HG03442 (cell line): ENCODE results near the gene PIGV.

Experiments used
- ATAC-seq: cut with Tn5 transposase; IDR thresholded peaks from one replicate; pipeline ENCODE4 v1.9.1; 2021; ENCODE audit warnings: mild to moderate bottlenecking, moderate library complexity; ENCODE audit not compliant: unreplicated experiment

The PIGV gene

DNA sequence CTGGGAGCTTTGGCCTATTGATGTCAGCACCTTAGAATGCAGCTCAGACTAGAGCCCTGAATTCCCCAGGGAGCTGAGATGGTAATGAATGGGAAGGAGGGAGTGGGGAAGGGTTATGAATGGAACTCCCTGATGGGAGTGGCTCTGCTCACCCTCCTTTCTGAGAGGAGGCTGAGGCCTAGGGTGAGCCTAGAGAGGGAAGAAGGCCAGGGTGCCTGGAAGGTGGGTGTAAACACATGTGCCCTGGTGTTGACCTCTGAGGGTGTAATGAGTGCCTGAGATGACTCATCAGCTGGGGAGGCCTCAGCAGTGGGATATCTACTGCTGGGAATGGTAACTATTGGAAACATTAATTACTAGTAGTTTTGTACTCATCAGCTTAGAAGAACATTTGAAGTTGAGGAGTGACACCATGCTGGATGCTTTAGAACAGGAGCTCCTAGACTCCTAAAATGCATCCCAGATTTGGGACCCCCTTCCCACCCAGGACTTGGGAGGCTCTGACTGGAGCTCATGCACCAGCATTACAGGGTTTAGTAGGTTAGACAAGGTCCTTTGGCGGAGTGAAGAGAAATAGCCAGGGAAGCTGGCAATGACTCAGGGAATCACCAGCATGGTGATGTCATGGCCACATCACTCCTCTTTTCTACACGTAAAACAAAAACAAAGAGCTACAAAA is 16.0 kb upstream of the PIGV start:
- no peak for ATAC-seq

DNA sequence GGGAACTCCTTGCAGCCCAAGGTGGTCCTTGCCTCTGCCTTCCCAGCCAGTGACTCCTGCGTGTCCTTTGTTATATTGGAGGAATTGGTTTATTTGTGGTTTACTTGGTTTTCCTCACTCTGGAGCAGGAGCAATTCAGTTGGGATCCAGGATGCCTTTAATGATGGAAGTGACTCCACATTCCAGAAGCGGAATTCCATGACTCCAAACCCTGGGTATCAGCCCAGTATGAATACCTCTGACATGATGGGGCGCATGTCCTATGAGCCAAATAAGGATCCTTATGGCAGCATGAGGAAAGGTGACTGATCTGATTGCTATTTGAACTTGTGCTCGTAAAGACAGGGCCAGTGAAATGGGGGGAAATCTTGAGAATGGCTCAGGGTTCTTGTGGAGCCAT is 15.1 kb upstream of the PIGV start:
- no peak for ATAC-seq

DNA sequence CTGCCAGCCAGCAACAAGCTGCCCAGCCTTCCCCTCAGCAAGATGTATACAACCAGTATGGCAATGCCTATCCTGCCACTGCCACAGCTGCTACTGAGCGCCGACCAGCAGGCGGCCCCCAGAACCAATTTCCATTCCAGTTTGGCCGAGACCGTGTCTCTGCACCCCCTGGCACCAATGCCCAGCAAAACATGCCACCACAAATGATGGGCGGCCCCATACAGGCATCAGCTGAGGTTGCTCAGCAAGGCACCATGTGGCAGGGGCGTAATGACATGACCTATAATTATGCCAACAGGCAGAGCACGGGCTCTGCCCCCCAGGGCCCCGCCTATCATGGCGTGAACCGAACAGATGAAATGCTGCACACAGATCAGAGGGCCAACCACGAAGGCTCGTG is 13.3 kb upstream of the PIGV start:
- ATAC-seq, result no peak

DNA sequence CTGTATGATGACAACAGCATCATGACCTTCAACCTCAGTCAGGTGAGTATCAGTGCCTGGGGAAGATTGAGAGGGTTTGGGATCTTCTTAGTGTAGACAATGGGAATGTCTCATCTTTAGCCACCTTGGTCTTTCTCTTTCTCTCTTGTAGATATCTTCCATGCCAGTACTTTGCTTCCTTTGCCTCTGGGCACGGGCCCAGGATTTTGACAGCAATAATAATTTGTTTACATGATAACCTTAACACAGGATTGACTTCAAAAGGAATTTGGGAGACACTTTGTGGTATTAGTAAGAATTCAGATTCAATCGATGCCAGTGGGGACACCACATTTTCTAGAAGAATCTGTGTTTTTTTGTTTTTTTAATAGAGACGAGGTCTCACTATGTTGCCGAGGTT is 12.1 kb upstream of the PIGV start:
- ATAC-seq, result no peak

DNA sequence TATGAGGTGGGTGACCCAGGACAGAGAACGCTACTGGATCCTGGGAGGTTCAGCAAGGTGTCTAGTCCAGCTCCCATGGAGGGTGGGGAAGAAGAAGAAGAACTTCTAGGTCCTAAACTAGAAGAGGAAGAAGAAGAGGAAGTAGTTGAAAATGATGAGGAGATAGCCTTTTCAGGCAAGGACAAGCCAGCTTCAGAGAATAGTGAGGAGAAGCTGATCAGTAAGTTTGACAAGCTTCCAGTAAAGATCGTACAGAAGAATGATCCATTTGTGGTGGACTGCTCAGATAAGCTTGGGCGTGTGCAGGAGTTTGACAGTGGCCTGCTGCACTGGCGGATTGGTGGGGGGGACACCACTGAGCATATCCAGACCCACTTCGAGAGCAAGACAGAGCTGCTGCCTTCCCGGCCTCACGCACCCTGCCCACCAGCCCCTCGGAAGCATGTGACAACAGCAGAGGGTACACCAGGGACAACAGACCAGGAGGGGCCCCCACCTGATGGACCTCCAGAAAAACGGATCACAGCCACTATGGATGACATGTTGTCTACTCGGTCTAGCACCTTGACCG is 8.6 kb upstream of the PIGV start:
- ATAC-seq, result no peak

DNA sequence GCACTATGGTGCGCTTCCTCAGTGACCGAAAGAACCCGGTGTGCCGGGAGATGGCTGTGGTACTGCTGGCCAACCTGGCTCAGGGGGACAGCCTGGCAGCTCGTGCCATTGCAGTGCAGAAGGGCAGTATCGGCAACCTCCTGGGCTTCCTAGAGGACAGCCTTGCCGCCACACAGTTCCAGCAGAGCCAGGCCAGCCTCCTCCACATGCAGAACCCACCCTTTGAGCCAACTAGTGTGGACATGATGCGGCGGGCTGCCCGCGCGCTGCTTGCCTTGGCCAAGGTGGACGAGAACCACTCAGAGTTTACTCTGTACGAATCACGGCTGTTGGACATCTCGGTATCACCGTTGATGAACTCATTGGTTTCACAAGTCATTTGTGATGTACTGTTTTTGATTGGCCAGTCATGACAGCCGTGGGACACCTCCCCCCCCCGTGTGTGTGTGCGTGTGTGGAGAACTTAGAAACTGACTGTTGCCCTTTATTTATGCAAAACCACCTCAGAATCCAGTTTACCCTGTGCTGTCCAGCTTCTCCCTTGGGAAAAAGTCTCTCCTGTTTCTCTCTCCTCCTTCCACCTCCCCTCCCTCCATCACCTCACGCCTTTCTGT is 7.3 kb upstream of the PIGV start:
- no peak for ATAC-seq

DNA sequence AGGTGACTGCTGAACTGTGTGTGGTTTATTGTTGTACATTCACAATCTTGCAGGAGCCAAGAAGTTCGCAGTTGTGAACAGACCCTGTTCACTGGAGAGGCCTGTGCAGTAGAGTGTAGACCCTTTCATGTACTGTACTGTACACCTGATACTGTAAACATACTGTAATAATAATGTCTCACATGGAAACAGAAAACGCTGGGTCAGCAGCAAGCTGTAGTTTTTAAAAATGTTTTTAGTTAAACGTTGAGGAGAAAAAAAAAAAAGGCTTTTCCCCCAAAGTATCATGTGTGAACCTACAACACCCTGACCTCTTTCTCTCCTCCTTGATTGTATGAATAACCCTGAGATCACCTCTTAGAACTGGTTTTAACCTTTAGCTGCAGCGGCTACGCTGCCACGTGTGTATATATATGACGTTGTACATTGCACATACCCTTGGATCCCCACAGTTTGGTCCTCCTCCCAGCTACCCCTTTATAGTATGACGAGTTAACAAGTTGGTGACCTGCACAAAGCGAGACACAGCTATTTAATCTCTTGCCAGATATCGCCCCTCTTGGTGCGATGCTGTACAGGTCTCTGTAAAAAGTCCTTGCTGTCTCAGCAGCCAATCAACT is 6.4 kb upstream of the PIGV start:
- no peak for ATAC-seq

DNA sequence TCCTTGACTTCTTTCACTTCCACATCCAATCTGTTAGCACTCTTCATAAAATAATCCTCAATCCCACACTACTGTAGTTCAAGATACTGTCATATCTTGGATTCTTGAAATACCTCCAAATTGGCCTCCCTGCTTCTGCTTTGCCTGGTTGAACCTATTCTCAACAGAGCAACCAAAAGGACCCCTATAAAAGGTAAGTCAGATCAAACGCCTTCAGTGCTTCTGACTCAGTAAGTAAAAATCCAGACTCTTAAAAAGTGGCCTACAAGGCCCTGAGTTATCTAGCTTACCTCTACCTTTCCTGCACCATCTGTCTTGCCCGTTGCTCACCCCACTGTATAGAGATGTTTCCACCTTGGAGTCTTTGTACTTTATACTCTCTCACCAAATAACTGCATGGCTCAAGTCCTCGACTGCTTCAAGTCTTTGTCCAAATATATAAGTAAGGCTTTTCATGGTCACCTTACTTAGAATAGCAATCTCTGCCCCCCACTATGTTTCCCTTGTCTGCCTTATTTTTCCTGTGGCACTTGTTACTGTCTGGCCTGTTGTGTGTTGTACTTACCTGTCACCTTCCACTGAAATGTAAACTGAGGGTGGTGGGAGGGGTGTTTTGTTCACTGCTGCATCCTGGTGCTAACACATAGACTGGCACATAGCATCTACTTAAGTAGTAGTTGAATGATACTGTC is 5.1 kb upstream of the PIGV start:
- no peak for ATAC-seq

DNA sequence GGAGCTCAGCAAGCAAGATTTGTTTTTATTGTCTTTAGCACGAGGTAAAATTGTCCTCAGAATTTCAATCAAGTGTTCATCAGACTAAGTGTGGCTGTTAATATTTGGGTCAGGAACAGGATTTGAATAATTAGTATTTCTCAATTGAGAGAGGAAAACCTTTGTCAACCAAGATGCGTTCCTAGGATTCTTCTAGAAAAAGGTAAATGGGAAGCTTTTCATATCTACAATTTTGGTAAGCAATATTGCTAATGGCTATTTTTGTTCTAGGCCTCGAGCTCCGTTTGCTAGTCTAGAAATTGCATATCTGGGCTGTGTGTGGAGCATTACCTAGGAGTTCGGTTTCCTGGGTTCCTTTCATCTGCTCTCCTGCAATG is 4.1 kb upstream of the PIGV start:
- ATAC-seq, result no peak

DNA sequence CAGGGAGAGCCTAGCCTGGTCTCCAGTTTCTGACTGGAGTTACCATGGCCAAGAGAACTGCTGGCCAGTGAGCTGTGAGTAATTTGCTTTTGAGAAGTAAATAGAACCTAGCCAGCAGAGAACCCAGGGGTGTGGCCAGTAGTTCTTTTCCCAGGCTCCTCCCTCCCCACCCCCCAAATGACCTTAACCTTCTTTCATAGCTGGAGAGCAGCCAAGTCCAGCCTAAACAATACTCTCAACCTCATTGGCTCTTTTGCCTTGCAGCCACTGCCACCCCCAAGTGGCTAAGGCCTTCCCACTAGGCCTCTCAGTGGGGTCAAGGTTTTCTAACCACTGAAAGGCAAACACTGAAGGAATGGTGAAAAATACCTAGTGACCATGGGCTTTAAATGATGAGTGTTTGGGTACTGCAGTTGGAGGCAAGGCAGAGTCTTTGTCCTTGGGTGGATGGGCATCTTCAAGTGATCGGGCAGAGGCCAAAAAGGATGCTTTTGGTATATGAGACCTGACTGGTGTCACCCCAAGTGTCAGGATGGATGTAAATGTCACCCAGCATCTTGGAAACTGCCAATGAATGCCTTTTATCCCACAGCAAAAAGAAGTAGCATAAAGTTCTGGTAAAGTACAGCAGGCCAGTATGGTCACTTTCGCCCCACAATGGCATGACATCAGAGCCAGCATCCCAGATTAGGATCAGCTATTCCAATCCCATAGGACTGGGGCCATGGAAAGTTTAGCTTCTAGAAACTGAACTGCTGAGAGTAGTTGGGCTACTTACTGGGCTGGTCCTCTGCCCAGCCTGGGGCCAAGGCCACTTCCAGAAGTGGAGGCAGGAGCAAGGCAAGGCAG is 3.5 kb upstream of the PIGV start:
- no peak for ATAC-seq

DNA sequence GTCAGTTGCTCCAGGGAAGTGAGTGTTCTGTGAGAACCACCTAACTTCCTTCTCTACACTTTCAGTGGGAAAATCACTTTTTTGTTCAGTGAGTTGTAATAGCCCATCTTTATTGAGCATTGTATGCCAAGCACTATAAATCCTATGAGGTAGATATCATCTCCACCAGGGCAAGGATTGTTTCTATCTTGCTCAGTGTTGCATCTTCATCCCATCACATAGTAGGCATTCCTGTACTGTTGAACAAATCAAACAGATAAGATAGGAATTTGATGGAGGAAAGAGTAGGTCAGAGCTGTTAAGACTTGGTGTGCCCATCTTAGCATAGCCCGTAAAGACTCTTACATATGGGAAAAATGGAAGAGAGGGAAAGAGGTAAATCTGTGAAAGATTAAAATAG is 2.9 kb upstream of the PIGV start:
- ATAC-seq, result no peak

DNA sequence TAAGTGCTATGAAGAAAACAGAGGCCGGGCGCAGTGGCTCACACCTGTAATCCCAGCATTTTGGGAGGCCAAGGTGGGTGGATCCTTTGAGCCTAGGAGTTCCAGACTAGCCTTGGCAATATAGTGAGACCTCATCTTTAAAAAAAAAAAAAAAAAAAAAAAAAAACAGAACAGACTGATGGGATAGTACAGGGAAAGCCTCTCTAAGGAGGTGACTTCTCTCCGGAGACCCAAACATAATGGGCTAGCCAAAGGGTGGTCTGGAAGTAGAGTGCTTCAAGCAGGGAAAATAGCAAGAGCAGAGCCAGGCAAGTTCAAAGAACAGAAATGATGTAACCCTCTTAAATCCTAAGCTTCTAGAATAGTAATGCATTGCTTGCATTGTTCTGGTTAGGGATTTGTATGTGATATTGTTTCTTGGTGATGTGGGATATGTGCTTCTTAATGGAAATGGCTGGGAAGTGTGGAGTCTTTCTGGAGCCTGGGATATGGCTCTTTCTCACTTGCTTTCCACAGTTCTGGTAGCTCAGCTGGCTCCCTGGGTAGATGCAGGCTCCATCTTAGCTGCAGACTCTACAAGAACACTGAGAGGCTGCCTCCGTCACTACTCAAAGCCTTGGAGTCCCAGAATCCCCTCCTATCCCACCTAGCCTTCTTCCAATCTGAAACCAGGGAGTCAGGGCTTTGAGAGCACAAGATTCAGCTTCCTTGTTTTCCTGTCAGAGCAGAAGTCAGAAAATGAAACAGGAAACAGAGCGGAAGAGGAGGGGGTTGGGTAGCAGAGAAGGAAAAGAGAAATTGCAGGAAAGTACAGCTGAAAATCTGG is 1.9 kb upstream of the PIGV start:
- no peak for ATAC-seq

DNA sequence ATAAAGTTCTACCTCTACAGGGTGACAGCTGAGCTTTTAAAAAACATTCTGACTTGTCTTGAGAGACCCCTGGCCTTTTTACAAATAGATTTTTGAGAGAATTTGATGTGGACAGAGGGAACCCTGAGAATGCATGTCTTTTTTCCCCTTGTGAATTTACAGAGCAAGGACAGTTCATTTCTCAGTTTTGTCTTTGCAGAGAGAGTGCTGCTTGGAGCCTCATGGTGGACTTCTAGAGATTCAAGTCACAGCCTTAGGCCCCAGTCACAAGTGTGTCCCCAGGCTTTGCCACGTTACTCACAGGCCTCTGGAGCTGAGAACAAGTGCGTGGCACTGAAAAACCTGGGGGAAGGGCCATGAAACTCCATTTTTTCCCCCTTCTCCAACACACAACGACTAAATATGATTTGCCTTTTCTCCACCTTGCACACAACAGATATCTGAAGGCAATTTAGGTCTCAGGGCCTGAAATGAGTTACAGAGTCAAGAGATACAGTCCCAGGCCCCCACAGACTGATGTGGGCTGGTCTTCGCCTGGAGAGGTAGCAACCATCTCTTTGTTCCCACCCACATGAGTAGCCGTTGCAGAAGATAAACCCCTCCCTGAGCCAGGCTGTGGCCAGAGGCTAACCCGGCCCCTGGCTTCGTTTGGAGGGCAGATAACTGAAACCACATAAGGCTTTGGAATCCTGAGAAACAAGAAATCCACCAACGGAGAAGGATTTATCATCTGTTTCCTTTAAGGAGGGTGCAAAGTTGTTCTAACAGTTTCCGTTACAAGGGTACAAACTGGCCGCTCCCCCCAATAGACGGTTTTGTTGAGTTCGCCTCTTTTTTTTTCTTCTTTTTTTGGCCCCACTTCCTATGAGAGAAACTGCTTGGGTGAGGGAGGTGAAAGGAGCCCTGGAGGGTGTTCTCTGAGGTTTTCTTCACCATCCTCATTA is 1.0 kb upstream of the PIGV start:
- no peak for ATAC-seq

DNA sequence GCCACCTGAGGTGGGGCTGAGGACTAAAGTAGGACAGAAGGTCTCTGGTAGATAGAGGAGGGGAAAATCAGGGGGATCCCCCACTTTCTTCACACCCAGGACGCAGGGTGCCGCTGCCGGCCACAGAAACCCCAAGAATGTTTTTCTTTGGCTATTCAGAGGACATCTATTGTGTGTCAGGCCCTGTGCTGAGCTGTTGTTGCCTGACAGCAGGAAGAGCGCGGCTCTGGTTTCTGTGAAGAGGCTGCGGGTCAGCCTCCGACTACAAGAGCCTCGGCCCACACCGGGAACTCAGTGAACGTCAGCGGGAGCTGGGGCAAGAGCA is 407 bp upstream of the PIGV start:
- peak; percentile 35 for ATAC-seq

DNA sequence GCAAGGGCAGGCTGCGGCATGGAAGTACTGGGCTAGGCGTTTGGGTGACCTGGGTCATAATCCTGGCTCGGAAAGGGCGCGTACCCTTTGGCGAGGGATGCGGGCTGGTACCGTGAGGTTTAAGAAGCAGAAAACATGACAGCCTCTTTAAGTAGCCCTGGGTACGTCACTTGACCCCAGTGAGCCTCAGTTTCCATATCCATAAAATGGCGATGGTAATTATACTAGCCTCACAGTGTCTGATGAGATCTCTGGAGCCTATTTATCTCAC is 700 bp downstream of the PIGV start:
- no peak for ATAC-seq

DNA sequence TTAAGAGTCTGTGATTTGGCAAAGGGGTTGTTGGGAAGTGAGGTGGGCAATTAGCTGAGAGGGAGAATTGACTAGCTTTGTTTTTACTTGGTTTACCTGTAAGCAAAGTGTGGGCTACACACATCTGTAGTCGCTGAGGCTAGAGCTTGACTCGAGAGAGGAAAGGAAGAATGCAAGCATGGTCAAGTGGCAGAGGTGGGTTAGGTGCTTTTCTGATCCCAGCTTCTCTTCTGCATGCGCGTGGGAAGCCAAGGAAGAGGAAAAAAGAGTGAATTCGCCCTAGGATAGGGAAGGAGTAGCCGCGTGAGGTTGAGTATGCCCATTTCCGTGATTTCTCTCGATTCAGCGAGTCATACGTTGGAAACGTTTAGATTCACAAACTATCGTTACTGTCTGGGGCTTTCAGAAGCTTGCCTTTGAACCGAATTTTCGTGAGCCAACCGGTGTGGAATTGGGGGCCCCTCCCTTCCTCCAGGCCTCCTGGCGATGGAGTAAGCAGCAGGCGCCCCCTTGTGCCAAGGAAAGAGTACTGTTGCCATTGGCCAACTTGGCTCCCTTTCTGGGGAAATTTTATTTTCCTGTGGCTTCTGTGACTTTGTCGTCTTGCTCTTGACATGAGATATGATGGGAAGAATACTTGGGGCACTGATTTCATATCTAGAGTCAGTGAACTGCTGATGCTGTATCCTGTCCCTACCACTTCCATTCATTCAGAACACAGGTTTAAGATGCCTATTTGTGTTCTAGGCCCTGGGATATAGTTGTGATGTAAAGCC is 1.3 kb downstream of the PIGV start:
- no peak for ATAC-seq

DNA sequence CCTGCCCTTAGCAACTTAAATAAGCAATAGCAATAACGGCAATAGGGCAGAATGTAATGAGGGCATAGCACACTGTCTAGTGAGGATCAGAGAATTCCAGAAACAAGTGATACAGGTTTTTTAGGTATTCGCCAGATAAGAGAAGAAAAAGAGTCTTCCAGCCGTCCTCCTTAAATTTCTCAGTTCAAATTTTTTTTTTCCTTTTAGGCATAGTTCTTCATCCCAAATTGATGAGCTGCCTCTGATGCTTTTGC is 1.8 kb downstream of the PIGV start:
- no peak for ATAC-seq

DNA sequence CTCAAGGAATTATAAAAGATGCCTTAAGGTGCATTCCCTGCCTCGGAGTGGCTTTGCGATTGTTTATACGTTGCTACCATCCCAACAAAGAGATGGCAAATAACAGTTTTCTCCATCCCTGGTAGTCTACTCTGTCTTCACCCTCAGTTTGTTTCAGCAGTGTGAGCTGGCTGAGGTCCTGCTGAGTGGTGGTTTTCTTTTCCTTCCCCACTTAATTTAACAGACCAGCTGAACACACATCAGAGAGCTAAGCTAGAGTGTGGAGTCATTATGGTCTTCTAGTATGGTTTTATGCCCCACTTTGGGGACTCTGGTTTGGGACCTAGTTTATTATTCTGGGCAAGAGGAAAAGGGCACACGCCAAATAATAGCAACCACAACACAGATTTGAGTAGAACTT is 2.2 kb downstream of the PIGV start:
- no peak for ATAC-seq

DNA sequence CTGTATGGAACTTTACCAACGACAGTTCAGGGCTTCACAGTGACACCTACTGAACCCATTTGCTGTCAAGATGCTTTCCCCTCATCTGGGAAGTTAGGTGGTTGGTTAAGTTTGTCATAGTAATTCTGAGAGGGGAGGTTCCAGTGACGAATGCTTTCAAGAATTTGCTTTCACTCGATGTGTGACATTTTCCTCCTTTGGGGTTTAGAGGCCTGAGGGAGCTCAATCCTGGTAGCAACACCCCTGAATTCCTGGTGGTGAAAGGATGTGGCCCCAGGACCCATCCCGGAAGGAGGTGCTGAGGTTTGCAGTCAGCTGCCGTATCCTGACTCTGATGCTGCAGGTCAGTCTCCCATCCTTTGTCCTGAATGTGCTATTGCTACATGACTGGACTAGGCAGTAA is 2.8 kb downstream of the PIGV start:
- no peak for ATAC-seq
